ENCODE results near the gene SYCE3. TPM values are rescaled to one million over a fixed set of nuclear protein-coding genes. Genes with fewer than 3 reads are reported as not detected.

SYCE3 gene
- total RNA-seq, 1 donor from 2014 or later, result not detected

DNA sequence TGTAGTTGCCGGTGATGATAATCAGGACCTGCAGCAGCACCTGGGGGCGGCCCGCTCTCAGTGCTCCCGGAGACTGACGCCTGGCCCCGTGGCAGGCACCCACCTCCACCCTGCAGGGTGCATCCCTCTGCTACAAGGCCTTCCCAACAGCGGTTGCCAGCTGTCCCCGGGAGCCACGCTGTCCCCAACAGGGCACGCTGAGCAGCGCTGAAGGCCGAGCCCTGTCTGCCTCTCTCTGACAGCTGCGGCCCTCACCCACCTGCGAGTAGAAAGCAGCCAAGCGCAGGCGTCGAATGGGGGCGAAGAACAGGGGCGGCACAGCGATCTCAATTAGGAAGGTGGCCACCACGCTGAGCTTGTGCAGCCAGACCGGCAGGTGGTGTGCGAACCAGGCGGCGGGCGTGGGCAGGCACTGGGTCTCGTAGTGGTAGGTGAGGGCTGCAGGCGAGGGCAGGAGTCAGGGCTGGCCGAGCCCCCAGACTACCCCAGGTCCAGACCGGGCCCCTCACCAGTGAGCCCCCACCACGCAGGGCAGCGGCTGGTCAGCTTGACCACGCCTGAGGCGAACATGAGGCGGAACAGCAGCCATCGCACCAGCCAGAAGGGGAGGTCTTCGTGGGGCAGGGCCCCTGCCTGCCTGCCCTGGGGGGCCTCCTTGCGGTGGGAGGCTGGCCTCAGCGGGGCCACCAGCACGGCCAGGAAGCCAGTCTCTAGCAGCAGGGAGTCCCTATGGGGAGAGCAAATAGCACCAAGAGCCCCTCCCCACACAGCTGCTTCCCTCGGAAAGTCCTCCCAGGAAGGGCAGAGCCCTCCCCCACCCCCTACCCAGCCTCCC is 56.7 kb downstream of the SYCE3 start:
- H3K36me3 ChIP-seq, result peaks cover 29% of the 10 kb centered on the region
- peaks cover 17% of the 10 kb centered on the region for H3K4me1 ChIP-seq
- intact Hi-C loops (cut with DNase I), result loop anchor here (10.0 kb wide), 1 partner anchor 241 kb away; the partner anchor contains the start of gene MAPK12
- ATAC-seq, result no peak
- DNase-seq, result no peak
- no peaks in the 10 kb centered on the region for H3K27me3 ChIP-seq
- H3K9me3 ChIP-seq, result no peaks in the 10 kb centered on the region
- TF ChIP-seq, protein P1, sequence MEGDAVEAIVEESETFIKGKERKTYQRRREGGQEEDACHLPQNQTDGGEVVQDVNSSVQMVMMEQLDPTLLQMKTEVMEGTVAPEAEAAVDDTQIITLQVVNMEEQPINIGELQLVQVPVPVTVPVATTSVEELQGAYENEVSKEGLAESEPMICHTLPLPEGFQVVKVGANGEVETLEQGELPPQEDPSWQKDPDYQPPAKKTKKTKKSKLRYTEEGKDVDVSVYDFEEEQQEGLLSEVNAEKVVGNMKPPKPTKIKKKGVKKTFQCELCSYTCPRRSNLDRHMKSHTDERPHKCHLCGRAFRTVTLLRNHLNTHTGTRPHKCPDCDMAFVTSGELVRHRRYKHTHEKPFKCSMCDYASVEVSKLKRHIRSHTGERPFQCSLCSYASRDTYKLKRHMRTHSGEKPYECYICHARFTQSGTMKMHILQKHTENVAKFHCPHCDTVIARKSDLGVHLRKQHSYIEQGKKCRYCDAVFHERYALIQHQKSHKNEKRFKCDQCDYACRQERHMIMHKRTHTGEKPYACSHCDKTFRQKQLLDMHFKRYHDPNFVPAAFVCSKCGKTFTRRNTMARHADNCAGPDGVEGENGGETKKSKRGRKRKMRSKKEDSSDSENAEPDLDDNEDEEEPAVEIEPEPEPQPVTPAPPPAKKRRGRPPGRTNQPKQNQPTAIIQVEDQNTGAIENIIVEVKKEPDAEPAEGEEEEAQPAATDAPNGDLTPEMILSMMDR (IDR thresholded peaks at IDR 0.05), result no peak
- no peak overlapping the region for H3K27ac ChIP-seq
- H3K4me3 ChIP-seq, result peak overlapping the region; percentile 91

DNA sequence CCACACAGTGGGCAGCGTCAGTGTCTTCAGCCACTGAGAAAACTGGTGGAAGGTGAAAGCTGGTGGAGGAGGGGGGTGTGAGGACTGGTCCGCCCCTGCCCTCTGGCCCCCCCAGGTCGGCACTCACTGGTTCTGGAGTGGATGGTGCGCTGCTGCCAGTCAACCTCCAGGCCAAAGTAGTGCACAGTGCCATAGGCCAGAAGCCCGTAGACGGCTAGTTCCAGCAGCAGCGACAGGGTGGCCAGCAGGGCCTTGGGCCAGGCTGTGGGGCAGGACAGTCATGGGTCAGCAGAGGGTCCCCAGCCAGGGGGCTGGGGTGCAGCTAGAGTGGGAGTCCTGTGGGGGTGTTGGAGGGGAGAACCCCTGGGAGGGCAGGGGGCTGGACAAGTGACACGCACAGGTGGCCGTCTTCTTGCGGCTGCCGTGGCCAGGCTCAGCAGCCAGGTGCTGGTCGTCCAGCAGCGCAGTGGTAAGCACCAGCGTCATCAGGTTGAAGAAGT is 57.4 kb downstream of the SYCE3 start:
- no peak for ATAC-seq
- Histone ChIP-seq H3K9me3 (no peaks in the 10 kb centered on the region), H3K27ac (no peak overlapping the region), H3K4me1 (peaks cover 17% of the 10 kb centered on the region), H3K4me3 (no peak overlapping the region), H3K27me3 (no peaks in the 10 kb centered on the region), H3K36me3 (peaks cover 29% of the 10 kb centered on the region)
- intact Hi-C loops (cut with DNase I), result loop anchor here (10.0 kb wide), 1 partner anchor 241 kb away; the partner anchor contains the start of gene MAPK12
- TF ChIP-seq, protein P1 (IDR thresholded peaks at IDR 0.05), result no peak
- no peak for DNase-seq

DNA sequence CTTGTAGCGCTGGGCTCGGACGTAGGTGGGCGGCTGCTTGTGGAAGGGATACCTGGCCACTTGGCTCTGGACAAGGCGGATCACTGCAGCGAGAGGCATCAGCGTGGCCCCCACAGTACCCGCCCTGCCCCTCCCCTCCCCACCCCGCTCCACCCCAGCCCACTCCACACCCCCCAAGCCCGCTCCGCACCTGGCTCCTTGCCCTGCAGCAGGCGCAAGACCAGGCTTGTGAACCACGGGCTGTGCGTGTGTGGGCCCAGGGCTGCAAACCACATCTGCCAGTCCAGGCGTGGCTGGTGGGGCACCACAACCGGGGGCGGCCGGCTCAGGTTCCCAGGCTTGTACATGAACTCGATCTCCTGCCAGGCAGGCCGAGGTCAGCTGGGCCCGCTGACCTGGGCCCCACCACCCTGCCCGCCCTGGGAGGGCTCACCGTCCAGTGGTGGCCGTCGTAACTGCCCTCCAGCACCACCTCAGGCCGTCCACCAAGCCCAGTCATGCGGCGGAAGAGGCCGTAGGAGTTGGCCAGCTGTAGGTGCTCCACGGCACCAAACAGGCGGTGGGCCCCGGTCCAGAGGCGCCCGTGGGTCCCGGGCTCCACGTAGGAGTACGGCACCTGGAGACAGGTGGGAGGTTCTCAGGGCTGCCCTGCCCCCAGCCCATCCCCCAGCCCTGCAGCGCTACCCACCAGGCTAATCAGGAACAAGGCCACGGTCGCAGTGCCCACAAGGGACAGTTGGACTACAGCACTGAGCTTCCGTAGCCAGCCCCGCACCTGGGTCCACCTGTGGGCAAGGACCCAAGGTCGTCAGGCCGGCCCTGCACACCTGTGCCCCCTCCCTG is 58.1 kb downstream of the SYCE3 start:
- TF ChIP-seq, protein P1 (IDR thresholded peaks at IDR 0.05), result no peak
- Histone ChIP-seq H3K4me3 (no peak overlapping the region), H3K9me3 (no peaks in the 10 kb centered on the region), H3K27me3 (no peaks in the 10 kb centered on the region), H3K36me3 (peaks cover 29% of the 10 kb centered on the region), H3K4me1 (peaks cover 17% of the 10 kb centered on the region), H3K27ac (no peak overlapping the region)
- intact Hi-C loops (cut with DNase I), result loop anchor here (10.0 kb wide), 1 partner anchor 240 kb away; the partner anchor contains the start of gene MAPK12
- DNase-seq (no peak), ATAC-seq (no peak)

DNA sequence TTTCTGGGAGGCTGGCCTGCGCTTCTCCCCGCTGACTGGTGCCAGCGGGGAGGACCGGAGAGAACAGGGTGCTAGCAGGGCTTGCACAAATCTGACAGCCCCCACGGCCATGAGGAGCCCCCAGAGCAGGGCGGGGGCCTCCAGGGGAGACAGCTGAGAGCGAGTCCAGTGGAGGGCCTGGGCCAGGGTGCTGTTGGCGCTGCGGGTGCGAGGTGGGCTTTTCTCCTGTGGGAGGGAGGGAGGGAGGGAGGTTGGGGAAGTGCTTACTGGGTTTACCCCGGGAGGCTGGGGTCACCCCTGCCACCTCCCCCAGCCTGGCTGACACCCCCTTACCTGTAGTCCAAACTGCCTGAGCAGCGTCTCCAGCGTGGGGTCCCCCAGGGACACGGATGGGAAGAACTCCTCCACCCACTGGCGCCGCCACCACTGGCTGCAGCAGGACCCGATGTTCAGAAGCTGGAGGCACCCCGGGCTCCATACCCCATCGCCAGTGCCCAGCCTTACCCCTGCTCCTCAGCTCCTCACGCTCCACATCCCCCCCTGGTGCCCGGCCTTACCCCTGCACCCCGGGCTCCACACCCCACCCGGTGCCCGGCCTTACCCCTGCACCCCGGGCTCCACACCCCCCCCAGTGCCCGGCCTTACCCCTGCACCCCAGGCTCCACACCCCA is 59.1 kb downstream of the SYCE3 start:
- Histone ChIP-seq H3K4me3 (no peak overlapping the region), H3K27me3 (no peaks in the 10 kb centered on the region), H3K36me3 (peaks cover 29% of the 10 kb centered on the region), H3K4me1 (peaks cover 10% of the 10 kb centered on the region), H3K9me3 (no peaks in the 10 kb centered on the region), H3K27ac (no peak overlapping the region)
- TF ChIP-seq, protein P1 (IDR thresholded peaks at IDR 0.05), result no peak
- DNase-seq (no peak), ATAC-seq (no peak)
- intact Hi-C loops (cut with DNase I), result loop anchor here (10.0 kb wide), 1 partner anchor 239 kb away; the partner anchor contains the start of gene MAPK12

All from upper lobe of right lung (tissue), 1 donor.